ENCODE measurements around the gene CTNNBL1.

Gene CTNNBL1

GRCh38 chr20:37759761-37760209, 66.0 kb downstream of the CTNNBL1 start:
- FAIRE-seq (no peak), DNase-seq (ENCODE audit: insufficient read length, low spot score) (no peak)
- TF ChIP-seq SPI1 (IDR thresholded peaks at IDR 0.05; ENCODE audit: low read depth, low read length) (no peak), POLR2A (IDR thresholded peaks at IDR 0.05; ENCODE audit: low read depth, low read length) (no peak), TAF1 (IDR thresholded peaks at IDR 0.05; ENCODE audit: low read depth, low read length) (no peak), PAX5 (IDR thresholded peaks at IDR 0.05; ENCODE audit: insufficient read depth, low read length, severe bottlenecking) (no peak), POLR2AphosphoS5 (IDR thresholded peaks at IDR 0.05; ENCODE audit: low read depth, low read length) (no peak), POU2F2 (IDR thresholded peaks at IDR 0.05; ENCODE audit: low read depth, low read length) (no peak)

GRCh38 chr20:37760322-37760721, 66.5 kb downstream of the CTNNBL1 start:
- no peak for FAIRE-seq

GRCh38 chr20:37762716-37763485, 69.1 kb downstream of the CTNNBL1 start:
- no peak for DNase-seq (ENCODE audit: insufficient read length, low spot score)
- TF ChIP-seq PAX5 (IDR thresholded peaks at IDR 0.05; ENCODE audit: insufficient read depth, low read length, severe bottlenecking) (no peak), POLR2A (IDR thresholded peaks at IDR 0.05; ENCODE audit: low read depth, low read length) (no peak), TAF1 (IDR thresholded peaks at IDR 0.05; ENCODE audit: low read depth, low read length) (no peak), POLR2AphosphoS5 (IDR thresholded peaks at IDR 0.05; ENCODE audit: low read depth, low read length) (no peak)
- no peak for FAIRE-seq

More at GRCh38 chr20:37760322-37760721, 66.5 kb downstream of the CTNNBL1 start:
- no peak for DNase-seq (ENCODE audit: insufficient read length, low spot score)
- no peak for TF ChIP-seq PAX5 (IDR thresholded peaks at IDR 0.05; ENCODE audit: insufficient read depth, low read length, severe bottlenecking)
- no peak for TF ChIP-seq POU2F2 (IDR thresholded peaks at IDR 0.05; ENCODE audit: low read depth, low read length)
- no peak for TF ChIP-seq POLR2AphosphoS5 (IDR thresholded peaks at IDR 0.05; ENCODE audit: low read depth, low read length)
- TF ChIP-seq POLR2A (IDR thresholded peaks at IDR 0.05; ENCODE audit: low read depth, low read length): no peak
- no peak for TF ChIP-seq SPI1 (IDR thresholded peaks at IDR 0.05; ENCODE audit: low read depth, low read length)
- TF ChIP-seq TAF1 (IDR thresholded peaks at IDR 0.05; ENCODE audit: low read depth, low read length): no peak

GRCh38 chr20:37764333-37764935, 70.6 kb downstream of the CTNNBL1 start:
- FAIRE-seq (no peak), DNase-seq (ENCODE audit: insufficient read length, low spot score) (no peak)
- TF ChIP-seq SPI1 (IDR thresholded peaks at IDR 0.05; ENCODE audit: low read depth, low read length) (no peak), POU2F2 (IDR thresholded peaks at IDR 0.05; ENCODE audit: low read depth, low read length) (no peak), TAF1 (IDR thresholded peaks at IDR 0.05; ENCODE audit: low read depth, low read length) (no peak), POLR2A (IDR thresholded peaks at IDR 0.05; ENCODE audit: low read depth, low read length) (no peak)

GRCh38 chr20:37770908-37771307, 77.1 kb downstream of the CTNNBL1 start:
- FAIRE-seq: no peak
- DNase-seq (ENCODE audit: insufficient read length, low spot score): no peak
- no peak for TF ChIP-seq SPI1 (IDR thresholded peaks at IDR 0.05; ENCODE audit: low read depth, low read length)
- no peak for TF ChIP-seq TAF1 (IDR thresholded peaks at IDR 0.05; ENCODE audit: low read depth, low read length)
- no peak for TF ChIP-seq POU2F2 (IDR thresholded peaks at IDR 0.05; ENCODE audit: low read depth, low read length)
- TF ChIP-seq PAX5 (IDR thresholded peaks at IDR 0.05; ENCODE audit: insufficient read depth, low read length, severe bottlenecking): no peak
- no peak for TF ChIP-seq POLR2AphosphoS5 (IDR thresholded peaks at IDR 0.05; ENCODE audit: low read depth, low read length)
- TF ChIP-seq POLR2A (IDR thresholded peaks at IDR 0.05; ENCODE audit: low read depth, low read length): no peak

GRCh38 chr20:37773291-37773826, 79.5 kb downstream of the CTNNBL1 start:
- TF ChIP-seq SPI1 (IDR thresholded peaks at IDR 0.05; ENCODE audit: low read depth, low read length): no peak
- TF ChIP-seq PAX5 (IDR thresholded peaks at IDR 0.05; ENCODE audit: insufficient read depth, low read length, severe bottlenecking): no peak
- TF ChIP-seq POU2F2 (IDR thresholded peaks at IDR 0.05; ENCODE audit: low read depth, low read length): no peak
- TF ChIP-seq POLR2AphosphoS5 (IDR thresholded peaks at IDR 0.05; ENCODE audit: low read depth, low read length): no peak
- TF ChIP-seq TAF1 (IDR thresholded peaks at IDR 0.05; ENCODE audit: low read depth, low read length): no peak
- TF ChIP-seq POLR2A (IDR thresholded peaks at IDR 0.05; ENCODE audit: low read depth, low read length): no peak
- DNase-seq (ENCODE audit: insufficient read length, low spot score) (no peak), FAIRE-seq (peak; percentile 9)

- DNase-seq (ENCODE audit: insufficient read length, low spot score) (no peak), FAIRE-seq (no peak)
- no peak for TF ChIP-seq POLR2AphosphoS5 (IDR thresholded peaks at IDR 0.05; ENCODE audit: low read depth, low read length)
- TF ChIP-seq SPI1 (IDR thresholded peaks at IDR 0.05; ENCODE audit: low read depth, low read length): no peak
- TF ChIP-seq POU2F2 (IDR thresholded peaks at IDR 0.05; ENCODE audit: low read depth, low read length): no peak
Measured at GRCh38 chr20:37774156-37774555, 80.3 kb downstream of the CTNNBL1 start.

GRCh38 chr20:37775200-37775599, 81.4 kb downstream of the CTNNBL1 start:
- no peak for FAIRE-seq
- TF ChIP-seq TAF1 (IDR thresholded peaks at IDR 0.05; ENCODE audit: low read depth, low read length) (no peak), POLR2A (IDR thresholded peaks at IDR 0.05; ENCODE audit: low read depth, low read length) (no peak), PAX5 (IDR thresholded peaks at IDR 0.05; ENCODE audit: insufficient read depth, low read length, severe bottlenecking) (no peak), POLR2AphosphoS5 (IDR thresholded peaks at IDR 0.05; ENCODE audit: low read depth, low read length) (no peak), SPI1 (IDR thresholded peaks at IDR 0.05; ENCODE audit: low read depth, low read length) (no peak), POU2F2 (IDR thresholded peaks at IDR 0.05; ENCODE audit: low read depth, low read length) (no peak)
- DNase-seq (ENCODE audit: insufficient read length, low spot score): no peak

GRCh38 chr20:37776049-37776448, 82.2 kb downstream of the CTNNBL1 start:
- no peak for DNase-seq (ENCODE audit: insufficient read length, low spot score)
- TF ChIP-seq POU2F2 (IDR thresholded peaks at IDR 0.05; ENCODE audit: low read depth, low read length) (no peak), POLR2A (IDR thresholded peaks at IDR 0.05; ENCODE audit: low read depth, low read length) (no peak), TAF1 (IDR thresholded peaks at IDR 0.05; ENCODE audit: low read depth, low read length) (no peak), SPI1 (IDR thresholded peaks at IDR 0.05; ENCODE audit: low read depth, low read length) (no peak), POLR2AphosphoS5 (IDR thresholded peaks at IDR 0.05; ENCODE audit: low read depth, low read length) (no peak), PAX5 (IDR thresholded peaks at IDR 0.05; ENCODE audit: insufficient read depth, low read length, severe bottlenecking) (no peak)
- FAIRE-seq: peak; percentile 89
